ENCODE results near the gene ARL15.

ARL15 gene

DNA sequence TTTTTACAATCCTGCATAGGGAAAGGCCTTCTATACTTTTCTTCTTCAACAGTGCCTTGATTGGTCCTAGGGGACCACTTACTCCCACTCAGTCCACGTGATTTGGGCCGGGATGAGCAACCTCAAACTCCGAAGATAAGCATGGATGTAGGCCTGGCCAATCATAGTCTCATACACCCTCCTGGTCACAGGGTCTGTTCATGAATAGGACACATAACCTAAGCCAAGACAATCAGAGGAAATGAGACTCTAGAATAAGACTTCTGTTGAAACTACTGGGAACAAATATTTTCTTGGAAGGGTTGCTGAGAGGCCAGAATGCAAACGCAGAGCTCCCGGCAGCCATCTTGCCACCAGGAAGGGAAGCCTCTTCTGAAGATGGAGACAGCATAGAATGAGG lies 68.1 kb downstream of the ARL15 start:
- no peak for DNase-seq

DNA sequence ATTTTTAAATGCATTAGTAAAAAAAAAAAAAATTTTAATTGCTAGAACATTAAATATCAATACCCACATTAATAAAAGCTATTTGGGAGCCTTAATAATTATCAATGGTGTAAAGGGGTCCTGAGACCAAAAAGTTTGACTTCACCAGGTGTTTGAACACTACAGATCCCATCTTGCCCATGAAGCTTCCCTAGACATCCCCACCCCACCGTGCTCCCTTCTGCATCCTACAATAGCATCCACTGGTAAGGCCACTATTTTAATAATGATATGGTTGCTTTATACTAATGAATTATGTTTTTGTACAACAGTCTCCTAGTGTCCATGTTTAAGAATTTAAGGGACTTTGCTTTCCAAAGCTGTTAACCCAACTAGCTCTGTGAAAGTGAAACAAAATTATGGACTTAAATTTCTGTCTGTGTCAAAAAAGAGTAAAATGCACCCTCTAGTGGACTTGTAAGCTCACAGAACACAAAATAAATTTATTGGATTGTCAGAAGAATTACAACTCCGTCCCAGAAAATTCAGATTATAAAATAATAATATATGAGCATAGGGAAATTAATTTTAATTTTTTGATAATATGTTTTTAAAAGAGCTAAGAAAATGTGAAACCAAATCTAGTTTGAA lies 76.0 kb downstream of the ARL15 start:
- DNase-seq = no peak

DNA sequence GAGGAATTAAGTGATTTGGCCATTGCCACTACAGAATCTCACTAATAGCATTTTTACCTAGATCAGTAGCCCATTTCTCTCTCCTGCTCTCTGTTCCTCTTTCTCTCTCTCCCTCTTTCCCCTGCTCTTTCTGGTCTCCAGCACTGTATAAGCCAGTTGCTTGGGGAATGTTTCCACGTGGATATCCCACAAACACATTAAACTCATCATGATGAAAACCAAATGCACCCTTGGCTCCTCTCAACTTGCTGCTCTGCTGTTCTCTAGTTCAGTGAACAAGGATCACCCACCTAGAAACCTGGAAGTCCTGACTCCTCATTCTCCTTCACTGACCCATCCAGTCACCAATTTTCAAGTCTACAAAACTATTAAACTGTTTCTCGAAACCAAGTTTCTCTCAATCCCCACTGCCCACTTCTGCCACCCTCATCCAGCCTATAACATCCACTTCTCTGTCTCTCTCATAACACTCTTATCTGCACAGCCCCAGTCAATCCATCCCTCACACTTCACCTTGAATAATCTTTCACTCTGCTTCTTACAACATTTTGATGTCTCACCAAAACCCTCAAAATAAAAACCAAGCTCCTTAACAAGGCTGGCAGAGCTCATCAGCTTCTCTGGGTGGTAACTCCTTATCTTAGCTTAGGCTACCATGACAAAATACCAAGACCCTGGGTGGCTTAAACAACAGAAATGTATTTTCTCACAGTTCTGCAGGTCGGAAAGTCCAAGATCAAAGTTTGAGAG lies 79.3 kb downstream of the ARL15 start:
- no peak for DNase-seq

DNA sequence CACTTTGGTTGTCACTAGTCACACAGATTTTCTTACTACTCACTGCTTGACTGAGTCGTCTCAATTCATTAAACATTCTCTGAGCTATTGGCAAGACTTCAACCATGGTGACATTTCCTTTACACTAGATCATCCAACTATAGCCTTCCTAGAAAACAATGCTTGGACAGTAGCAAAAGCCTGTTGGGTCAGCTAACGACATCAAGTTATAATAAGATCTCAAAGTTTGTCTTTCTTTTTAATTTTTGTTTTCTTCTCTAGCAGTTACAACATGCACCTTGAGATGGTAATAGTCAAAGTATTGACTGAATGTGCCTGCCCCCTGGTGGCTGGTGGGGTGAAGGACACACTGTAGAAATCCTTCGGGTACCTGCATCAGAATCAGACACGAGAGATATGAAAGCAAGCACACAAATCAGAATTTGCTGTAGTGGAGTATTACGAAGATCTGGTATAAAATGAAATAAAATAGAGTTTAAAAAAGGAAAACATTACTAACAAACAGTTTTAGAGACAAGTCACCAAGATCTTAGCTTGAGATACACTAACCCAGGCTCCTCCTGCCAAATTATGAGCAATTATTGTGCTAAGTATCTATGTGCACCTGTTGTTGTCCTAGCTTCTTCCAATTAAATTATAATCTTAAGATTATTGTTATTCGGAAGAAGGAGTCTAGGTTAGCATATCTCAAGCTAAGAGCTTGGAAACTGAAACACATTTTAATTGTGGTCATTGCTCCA lies 81.2 kb downstream of the ARL15 start:
- no peak for DNase-seq

DNA sequence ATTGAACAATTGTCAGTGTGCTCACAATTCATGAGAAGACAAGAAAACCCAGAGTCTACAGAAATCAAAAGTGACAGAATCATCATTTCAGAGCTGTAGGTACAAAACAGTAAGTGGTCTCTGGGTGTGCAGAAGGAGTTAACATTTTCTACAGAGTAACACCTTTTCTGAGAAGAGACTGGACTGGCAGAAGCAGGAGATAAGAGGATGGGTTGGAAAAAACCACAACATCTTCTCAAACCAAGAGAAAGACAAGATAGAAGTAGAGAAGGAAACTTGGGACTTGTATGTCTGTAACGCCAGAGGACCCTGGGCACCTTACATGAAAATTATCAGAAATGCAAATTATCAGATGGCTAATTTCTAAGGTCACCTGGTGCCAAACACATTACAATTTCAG lies 82.6 kb downstream of the ARL15 start:
- no peak for DNase-seq

DNA sequence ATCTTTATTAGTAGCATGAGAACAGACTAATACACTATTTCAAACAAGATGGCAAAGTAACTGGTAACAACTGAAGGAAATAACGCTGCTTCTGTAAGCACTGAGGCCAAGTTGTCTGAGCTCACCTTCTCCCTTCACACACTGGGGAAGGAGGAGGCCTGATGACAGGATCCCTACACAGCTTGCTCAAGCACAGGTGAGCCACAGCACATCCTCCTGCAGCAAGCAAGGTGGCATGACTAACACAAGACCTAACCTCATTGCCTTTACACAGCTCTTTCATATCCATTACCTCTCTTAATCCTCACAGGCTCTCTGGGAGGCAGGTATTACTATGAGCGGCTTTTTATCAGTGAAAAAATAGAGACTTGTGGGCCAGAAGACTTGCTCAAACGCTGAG lies 83.3 kb downstream of the ARL15 start:
- DNase-seq = no peak

DNA sequence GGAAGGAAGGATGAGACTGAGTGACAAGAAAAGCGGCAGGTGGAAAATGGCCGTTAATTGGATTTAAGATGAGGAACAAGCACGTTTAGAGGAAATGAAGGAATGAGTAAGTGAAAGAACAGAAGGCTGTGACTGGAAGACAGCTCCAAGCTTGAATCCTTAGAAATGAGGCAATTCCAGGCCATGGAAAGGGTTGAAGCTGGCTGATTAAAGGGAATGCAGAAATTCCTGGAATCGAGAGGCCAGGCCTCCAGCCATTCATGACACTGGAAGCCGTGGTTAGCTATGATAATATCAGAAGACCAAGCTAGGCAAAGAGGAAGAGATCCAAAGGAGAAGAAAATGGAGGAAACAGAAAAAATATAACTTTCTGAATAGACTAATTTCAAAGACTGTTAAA lies 84.2 kb downstream of the ARL15 start:
- no peak for DNase-seq

DNA sequence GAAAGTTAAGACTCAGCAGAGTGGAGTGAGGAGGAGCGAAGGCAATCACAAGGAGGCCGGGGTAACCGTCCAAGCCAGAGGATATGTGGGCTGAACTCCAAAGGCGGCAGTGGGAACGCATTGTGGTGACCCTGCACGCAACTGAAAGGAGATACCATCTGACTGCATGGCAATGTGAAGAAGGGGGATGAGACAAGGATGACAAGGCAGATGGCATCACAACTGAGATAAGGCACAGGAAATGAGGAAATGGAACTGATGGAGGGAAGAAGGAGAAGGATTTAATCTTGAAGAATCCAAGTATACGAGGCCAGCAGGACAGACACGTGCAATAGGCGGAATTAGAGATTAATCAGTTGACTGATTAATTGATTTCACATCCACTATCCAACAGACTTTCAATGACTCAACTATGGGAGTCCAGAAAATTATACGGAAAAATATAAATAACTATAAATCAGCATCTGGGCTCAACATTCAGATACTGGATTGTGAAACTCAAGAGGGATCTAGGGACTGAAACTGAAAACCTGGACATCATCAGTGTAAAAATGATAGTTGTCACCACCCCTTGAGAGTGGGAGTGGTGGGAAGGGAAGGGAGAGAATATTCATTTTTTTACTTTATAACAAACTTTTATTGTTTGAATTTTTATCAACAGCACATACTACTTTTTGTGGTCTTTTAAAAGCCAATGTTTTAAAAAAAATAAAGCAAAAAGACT lies 86.1 kb downstream of the ARL15 start:
- DNase-seq = no peak

DNA sequence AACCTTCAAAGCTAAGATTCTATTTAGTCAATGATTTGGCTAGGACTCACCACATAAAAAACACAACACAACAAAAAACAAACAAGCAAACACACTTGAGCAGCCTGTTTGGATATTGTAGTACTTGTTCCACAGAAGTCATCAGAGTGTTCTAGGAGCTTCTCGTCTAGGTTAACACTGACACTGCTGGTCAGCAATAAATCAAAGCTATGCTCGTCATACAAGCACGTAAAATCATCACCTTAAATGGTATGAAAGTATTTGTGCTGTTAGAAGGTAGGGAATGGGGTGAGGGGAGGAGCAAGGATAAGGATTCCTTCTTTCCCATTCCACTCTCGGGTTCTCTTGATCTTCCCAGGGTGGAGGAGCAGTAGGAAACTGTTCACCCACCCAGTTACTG lies 88.0 kb downstream of the ARL15 start:
- DNase-seq = no peak

DNA sequence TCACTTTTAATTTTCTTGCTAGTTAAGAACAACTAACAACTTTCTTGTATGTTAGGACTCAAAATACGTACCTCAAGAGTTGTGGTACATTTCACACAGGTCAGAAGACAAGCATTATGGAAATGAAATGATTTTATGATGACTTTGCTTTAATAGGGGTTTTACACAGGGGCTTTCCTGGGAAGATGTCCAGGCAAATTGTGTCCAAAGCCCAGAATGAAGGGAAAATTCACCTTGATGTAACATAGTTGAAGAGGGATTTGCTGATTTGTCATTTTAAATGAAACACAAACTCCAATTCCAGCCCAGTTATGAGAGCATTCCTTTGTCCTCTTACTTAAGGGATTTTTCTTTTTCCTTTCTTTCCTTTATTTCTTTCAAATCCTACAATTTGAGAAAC lies 89.2 kb downstream of the ARL15 start:
- no peak for DNase-seq

DNA sequence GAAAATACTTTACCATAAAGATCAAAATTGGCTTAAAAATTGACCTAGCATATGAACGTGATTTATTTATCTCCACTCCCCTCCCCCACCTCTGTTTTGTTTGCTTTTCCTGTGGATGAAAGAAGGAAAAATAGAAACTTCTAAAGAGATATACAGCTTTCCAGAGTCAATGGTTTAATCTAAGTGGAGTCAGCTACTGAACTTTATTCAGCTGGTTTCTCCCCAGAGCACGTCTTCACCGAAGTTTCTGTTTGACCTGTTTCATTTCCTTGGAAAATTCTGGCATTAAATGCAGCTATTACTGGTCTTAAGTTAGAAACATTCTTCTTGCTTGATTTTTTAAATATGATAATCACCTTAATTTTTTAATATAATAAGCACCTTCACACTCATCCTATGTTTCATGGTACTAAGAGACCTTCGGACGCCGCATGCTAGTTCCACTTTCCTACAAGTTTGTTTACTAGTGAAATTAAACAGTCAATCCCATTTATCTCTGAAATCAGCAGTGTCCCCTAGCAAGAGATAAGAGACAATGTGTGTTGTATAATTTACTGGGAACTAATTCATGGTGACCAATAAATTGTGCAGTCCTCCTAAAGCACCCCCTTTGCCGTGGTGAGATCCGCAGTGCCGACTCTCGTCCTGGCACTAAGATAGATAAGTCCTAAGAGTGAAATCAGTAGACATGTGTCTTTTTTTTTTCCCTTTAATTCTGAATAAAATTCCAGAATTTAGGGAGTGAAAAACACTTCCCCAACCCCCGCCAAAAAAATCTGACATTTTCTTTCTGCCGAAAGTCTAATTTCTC lies 89.9 kb downstream of the ARL15 start:
- DNase-seq = no peak

DNA sequence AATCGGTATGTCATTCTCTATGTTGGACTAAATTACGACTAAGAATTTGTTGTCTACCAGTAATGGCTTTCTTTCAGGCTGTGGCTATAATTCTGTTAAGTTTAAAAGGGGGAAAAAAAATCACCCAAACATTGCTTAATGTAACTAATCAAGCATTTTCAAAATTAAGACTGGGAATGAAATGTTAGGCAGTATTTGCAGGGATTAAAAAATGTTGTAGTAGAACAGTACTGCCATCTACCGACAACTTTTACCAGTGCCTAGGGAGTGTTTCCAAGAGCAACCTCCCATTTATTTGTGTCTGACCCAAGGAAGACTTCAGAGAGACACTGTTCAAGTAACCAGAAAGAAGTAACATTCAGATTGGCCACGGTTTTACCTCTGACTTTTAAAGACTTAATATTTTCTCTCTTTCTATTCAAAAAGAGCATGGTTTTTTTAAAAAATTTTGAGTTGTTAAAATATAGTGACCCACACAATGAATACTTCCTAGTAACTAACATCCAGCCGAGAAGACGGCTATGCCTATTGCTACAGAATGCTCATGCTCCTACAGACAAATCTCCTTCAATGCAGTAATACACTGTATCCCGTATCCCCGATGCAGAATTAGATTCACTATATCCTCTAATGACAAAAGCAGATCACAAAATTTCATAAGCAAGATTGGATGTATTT lies 92.4 kb downstream of the ARL15 start:
- DNase-seq = no peak

DNA sequence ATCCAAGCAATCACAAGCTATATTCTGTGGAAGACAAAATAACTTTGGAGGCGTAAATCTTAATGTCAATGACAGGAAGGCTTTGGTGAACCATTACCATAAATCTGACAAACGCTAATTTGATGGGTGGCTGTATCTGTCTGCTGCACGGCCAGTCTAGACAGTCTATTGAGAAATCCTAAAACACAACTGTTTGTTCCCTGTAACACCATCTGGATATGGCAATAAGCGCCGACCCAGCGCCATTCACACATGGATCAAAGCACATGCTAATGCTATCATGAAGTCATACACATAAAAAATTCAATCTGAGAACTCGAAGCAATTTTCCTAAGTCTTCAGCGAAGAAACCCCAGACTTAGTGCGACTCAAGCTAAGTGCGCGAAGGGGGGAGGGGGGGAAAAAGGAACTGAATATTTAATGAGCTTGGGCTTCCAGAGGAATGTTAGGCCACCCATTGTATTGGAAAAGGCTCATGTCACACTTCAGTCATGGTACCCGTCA lies 95.1 kb downstream of the ARL15 start:
- DNase-seq = no peak

DNA sequence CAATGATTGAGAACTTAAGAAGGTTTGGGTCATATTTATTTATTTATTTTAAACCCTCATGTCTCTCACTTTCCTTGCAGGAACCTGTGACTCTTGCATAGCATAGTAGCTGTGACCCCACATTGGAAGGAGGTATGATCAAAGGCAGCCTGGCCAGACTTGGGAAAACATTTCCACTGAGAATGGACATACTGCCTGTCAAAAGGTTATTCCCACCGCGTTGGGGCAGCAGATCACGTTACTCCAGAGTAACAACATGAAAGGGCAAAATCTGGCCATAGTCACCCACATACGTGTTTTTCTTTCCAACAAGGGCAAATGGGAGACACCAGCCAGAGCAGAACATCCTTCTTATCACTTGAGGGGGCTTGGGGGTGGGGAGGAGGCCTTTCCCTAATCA lies 95.7 kb downstream of the ARL15 start:
- no peak for DNase-seq

DNA sequence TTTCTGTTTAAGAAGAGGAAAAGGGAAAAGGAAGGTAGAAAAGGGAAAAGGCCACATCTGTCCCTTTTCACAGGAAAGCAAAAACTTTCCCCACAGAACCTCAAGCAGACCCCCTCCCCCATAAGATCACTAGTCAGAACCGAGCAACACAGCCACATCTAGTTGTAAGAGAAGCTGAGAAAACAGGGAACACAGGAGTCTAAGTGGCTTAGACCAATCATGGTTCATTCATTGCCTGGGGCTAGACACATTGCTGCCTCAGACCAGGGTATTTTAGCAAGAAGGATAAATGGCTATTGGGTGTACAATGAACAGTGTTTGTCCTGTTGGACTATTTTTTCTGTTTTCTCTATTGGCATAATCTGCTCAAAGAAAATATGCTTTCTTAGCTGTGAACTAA lies 98.0 kb downstream of the ARL15 start:
- no peak for DNase-seq

DNA sequence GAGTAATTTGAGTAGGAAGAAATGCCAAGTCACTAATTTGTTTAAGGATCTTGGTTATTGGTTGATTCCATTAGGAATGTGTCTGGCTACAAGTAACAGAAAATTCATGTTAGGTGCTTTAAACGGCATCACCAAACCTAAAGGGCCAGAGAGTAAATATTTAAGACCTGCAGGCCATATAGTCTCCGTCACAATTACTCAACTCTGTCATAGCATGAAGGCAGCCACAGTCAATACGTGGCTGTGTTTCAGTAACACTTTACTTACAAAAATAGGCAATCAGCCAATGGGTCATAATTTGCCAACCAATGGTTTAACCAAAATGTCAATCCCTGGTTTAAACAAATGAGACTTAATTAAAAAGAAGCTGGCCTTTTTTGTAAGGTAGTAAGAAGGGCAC lies 98.5 kb downstream of the ARL15 start:
- no peak for DNase-seq

DNA sequence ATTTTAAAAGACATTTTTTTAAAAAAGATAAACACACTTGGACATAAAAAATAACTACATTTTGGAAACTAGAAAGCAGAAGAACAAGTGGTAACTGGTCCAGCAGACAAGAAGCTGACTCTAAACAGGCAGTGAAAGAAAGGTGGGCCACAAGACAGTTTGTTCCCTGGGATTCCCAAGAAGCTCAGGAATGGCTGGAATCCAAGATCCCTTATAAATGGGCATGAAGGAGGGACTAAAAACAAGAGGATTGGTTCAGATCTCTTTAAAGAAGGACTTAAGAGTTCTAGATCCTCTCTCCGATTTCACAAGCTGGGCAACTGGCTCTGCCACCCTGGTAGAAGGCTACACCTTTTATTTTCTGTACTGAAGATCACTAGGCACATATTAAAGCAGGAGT lies 102.8 kb downstream of the ARL15 start:
- no peak for DNase-seq

DNA sequence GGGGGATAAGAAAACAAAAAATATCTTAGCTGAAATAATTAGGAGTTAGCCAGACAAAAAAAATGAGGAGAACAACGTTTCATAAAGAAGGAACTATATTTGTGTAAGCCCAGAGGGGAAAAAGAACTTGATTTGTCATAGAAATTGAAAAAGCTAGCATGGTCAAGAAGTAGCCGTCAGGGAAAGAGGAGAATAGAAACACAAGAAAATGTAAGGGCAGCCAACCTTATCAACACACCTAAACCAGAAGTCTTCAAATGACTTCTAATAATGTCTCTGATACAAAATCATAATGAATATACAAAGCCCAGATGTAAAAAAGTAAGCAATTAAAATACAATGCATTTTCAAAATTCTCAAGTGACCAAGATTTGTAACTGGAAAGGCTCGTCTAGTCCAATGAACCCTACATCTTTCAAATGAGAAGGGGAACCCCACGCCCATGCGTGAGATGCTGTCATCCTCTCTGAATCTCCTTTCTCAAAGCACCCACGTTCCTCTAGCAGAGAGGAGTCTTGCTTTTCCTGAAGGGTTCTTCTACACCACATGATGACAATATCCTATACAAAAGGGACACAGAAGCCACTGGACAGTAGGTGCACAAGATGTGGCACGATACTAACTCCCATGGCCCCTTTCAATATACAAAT lies 103.7 kb downstream of the ARL15 start:
- DNase-seq = no peak

DNA sequence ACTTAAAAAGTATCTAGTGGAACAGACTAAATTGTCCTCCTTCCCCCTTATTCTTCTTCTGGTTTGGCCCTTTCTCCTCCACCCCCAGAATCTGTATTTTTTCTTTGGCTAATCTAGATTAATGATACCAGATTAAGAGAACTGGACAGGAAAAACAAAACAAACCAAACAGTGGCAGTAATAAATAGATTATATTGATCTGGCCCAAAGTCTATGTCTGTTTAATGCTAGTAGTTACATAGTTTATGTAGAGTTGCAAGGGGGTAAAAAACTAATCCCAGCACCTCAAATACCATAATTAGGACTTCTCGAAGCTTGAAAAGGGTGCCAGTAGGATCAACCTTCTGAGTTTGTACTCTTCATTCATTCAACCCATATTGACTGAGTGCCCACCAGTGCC lies 104.5 kb downstream of the ARL15 start:
- no peak for DNase-seq

DNA sequence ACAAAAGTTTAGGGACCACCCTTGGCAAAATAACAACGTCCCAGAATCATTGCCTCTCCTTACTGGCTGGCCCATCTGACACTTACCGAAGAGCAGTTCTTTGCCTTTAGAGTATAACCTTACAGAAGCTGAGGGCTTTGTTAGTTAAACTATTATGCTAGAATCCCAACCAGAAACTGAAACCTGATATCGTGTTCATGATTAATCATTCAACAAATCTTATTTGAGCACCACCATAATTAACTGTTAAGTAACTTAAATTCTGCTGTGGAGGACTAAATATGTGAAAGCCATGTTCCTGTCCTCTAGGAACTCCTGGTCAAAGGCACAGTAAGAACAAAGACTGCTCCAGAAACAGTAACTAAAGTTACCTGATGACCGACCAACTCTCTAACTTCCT lies 104.9 kb downstream of the ARL15 start:
- DNase-seq = no peak

DNA sequence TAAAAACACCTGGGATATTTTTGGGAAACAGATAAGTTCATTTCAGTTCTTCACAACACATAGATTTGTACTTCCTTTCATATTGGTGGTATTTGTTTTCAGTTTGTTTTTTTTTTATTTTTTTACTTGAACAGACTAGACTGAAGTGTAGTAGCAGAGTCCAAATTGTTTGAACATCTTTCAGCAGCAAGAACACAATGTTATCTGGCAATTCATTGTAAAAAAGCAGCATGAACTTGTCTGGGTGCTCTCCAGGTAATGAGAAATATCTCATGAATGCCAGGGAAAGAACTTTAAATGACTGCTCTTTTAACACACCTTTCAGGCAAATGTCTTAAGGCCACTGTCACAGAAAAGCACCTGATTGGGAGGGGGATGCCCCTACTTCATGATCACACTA lies 113.4 kb downstream of the ARL15 start:
- no peak for DNase-seq
